ENCODE data around the gene ADARB2. TPM values are rescaled to one million over a fixed set of nuclear protein-coding genes. Genes with fewer than 3 reads are reported as not detected.

ADARB2 gene
- total RNA-seq, 2 experiments from 2014 or later: 0.63 to 0.99 TPM

- Mint-ChIP-seq H3K9me3 (ENCODE audit: insufficient read depth) (no peaks in the 10 kb centered on the region), H3K36me3 (ENCODE audit: low read depth) (no peaks in the 10 kb centered on the region), H3K27me3 (ENCODE audit: low read depth) (peaks cover 11% of the 10 kb centered on the region), H3K4me1 (ENCODE audit: low read depth) (no peaks in the 10 kb centered on the region), H3K4me3 (no peak overlapping the region), H3K27ac (no peak overlapping the region)
- no peak for DNase-seq
- POLR2A ChIA-PET: no interaction called here
- CTCF ChIA-PET: no interaction called here
- ATAC-seq: no peak
These were observed 365.1 kb downstream of the ADARB2 start for GRCh38 chr10:1372212-1372611.

DNA sequence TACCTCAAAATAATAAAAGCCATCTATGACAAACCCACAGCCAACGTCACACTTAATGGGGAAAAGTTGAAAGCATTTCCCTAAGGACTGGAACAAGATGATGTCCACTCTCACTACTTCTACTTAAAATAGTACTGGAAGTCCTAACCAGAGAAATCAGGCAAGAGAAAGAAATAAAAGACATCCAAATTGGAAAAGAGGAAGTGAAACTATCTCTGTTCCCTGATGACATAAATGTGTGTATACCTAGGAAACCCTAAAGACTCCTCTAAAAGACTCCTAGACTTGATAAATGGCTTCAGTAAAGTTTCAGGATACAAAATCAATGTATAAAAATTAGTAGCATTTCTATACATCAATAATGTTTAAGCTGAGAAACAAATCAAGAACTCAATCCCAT is 367.0 kb downstream of the ADARB2 start:
- Mint-ChIP-seq H3K36me3 (ENCODE audit: low read depth) (no peaks in the 10 kb centered on the region), H3K4me1 (ENCODE audit: low read depth) (no peaks in the 10 kb centered on the region), H3K9me3 (ENCODE audit: insufficient read depth) (no peaks in the 10 kb centered on the region), H3K27me3 (ENCODE audit: low read depth) (peaks cover 11% of the 10 kb centered on the region), H3K27ac (no peak overlapping the region), H3K4me3 (no peak overlapping the region)
- ATAC-seq (no peak), DNase-seq (no peak)
- ChIA-PET POLR2A (no interaction called here), CTCF (interaction anchor here (1.3 kb wide), 1 partner anchor 44 kb away, joined by 3 read pairs; no protein-coding TSS in a partner anchor)

DNA sequence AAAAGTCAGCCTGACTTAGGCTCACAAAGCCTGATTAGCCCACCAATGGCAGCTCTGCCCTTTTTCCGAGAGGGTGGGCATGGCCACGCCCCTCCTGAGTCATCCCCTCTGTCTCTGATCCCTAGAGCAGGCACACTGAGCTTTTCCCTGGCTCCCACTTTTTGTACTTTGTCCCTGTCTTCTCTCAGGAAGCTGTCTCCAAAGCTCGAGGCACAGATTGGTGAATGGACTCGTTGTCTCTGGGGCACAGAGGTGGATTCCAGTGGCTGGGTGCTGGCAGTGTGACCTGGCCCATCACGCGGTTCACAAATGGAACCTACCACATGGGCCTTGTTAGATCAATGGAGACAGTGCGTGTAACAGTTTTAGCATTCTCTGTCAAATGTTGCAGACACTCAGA is 367.7 kb downstream of the ADARB2 start:
- POLR2A ChIA-PET: no interaction called here
- no peaks in the 10 kb centered on the region for H3K36me3 Mint-ChIP-seq (ENCODE audit: low read depth)
- CTCF ChIA-PET: interaction anchor here (1.0 to 1.7 kb wide), 4 partner anchors 9 to 259 kb away, joined by 3 to 12 read pairs (median 4); no protein-coding TSS in a partner anchor
- peaks cover 11% of the 10 kb centered on the region for H3K27me3 Mint-ChIP-seq (ENCODE audit: low read depth)
- no peak overlapping the region for H3K4me3 Mint-ChIP-seq
- H3K27ac Mint-ChIP-seq: no peak overlapping the region
- H3K9me3 Mint-ChIP-seq (ENCODE audit: insufficient read depth): no peaks in the 10 kb centered on the region
- ATAC-seq (no peak), DNase-seq (no peak)
- no peaks in the 10 kb centered on the region for H3K4me1 Mint-ChIP-seq (ENCODE audit: low read depth)

GRCh38 chr10:1369197-1369596 is 368.1 kb downstream of the ADARB2 start:
- no peak for DNase-seq
- H3K27me3 Mint-ChIP-seq (ENCODE audit: low read depth): peaks cover 11% of the 10 kb centered on the region
- no peaks in the 10 kb centered on the region for H3K9me3 Mint-ChIP-seq (ENCODE audit: insufficient read depth)
- no peaks in the 10 kb centered on the region for H3K36me3 Mint-ChIP-seq (ENCODE audit: low read depth)
- H3K4me3 Mint-ChIP-seq: no peak overlapping the region
- no peak overlapping the region for H3K27ac Mint-ChIP-seq
- H3K4me1 Mint-ChIP-seq (ENCODE audit: low read depth): no peaks in the 10 kb centered on the region
- ATAC-seq: no peak
- POLR2A ChIA-PET: no interaction called here
- CTCF ChIA-PET: interaction anchor here (0.9 to 1.7 kb wide), 10 partner anchors 8 to 261 kb away, joined by 3 to 12 read pairs (median 4); no protein-coding TSS in a partner anchor

DNA sequence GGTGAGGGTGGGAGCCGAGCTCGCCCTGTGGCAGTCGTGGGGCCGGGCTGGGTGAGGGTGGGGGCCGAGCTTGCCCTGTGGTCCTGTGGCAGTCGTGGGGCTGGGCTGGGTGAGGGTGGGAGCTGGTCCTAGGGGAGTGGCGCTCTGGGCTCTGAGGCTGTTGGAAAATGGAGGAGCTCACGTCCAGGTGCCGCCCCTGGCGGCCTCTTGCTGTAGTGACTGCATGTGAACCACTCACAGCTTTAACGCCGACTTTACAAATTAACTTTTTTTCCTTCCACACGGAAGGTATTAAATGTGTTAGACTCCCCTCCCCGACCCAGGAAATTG is 368.5 kb downstream of the ADARB2 start:
- H3K9me3 Mint-ChIP-seq (ENCODE audit: insufficient read depth): no peaks in the 10 kb centered on the region
- H3K36me3 Mint-ChIP-seq (ENCODE audit: low read depth): no peaks in the 10 kb centered on the region
- peaks cover 11% of the 10 kb centered on the region for H3K27me3 Mint-ChIP-seq (ENCODE audit: low read depth)
- ChIA-PET POLR2A (no interaction called here), CTCF (interaction anchor here (0.6 to 1.7 kb wide), 12 partner anchors 8 to 261 kb away, joined by 3 to 12 read pairs (median 4); no protein-coding TSS in a partner anchor)
- H3K27ac Mint-ChIP-seq: no peak overlapping the region
- DNase-seq (peak; percentile 49), ATAC-seq (peak; percentile 69)
- no peaks in the 10 kb centered on the region for H3K4me1 Mint-ChIP-seq (ENCODE audit: low read depth)
- H3K4me3 Mint-ChIP-seq: no peak overlapping the region

- Mint-ChIP-seq H3K27me3 (ENCODE audit: low read depth) (peaks cover 11% of the 10 kb centered on the region), H3K9me3 (ENCODE audit: insufficient read depth) (no peaks in the 10 kb centered on the region), H3K4me1 (ENCODE audit: low read depth) (no peaks in the 10 kb centered on the region), H3K27ac (no peak overlapping the region), H3K36me3 (ENCODE audit: low read depth) (no peaks in the 10 kb centered on the region), H3K4me3 (no peak overlapping the region)
- ChIA-PET CTCF (interaction anchor here (0.6 to 1.7 kb wide), 11 partner anchors 7 to 260 kb away, joined by 3 to 12 read pairs (median 4); no protein-coding TSS in a partner anchor), POLR2A (no interaction called here)
- DNase-seq: no peak
- ATAC-seq: no peak
These were observed 369.1 kb downstream of the ADARB2 start for GRCh38 chr10:1367938-1368841.

GRCh38 chr10:1366811-1367425 is 370.4 kb downstream of the ADARB2 start:
- DNase-seq: no peak
- Mint-ChIP-seq H3K27me3 (ENCODE audit: low read depth) (peaks cover 9% of the 10 kb centered on the region), H3K27ac (no peak overlapping the region), H3K9me3 (ENCODE audit: insufficient read depth) (no peaks in the 10 kb centered on the region), H3K4me3 (no peak overlapping the region), H3K4me1 (ENCODE audit: low read depth) (no peaks in the 10 kb centered on the region), H3K36me3 (ENCODE audit: low read depth) (no peaks in the 10 kb centered on the region)
- POLR2A ChIA-PET: no interaction called here
- CTCF ChIA-PET: no interaction called here
- no peak for ATAC-seq

- no peak for DNase-seq
- CTCF ChIA-PET: no interaction called here
These were observed 371.0 kb downstream of the ADARB2 start for GRCh38 chr10:1366322-1366691.

DNA sequence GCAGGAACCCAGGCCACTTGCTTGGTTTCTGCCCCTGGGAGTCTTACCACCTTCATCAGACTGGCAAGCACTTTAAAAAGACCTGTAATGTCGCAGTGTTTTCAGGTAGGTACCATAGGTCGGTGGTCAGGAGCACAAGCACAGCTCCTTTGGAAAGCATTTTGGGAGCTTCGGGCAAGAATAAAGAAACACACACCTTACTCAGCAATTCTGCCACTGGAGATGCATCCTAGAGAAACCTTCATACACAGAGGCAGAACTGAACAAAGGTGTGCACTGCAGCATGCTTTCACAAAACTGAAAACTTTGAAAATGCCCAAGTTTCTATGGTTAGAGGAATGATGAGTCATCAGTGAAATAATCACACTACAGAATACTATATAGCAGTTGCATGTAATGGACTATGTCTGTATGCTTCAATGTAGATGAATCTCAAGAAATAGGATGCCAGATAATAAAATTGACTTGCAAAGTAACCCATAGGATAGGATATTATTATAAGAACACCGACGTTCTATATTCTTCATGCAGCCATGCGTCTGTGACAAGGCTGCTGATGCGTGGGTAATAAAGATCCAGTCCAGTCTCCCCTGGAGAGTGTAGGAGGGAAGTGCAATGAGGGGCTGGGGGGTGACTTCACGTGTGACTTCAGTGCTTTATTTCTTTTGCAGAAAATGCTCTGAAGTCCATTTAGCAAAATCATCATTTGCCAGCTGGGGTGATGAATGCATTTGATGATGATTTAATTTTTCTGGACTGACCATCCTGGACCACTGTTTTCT is 371.6 kb downstream of the ADARB2 start:
- POLR2A ChIA-PET: no interaction called here
- Mint-ChIP-seq H3K36me3 (ENCODE audit: low read depth) (no peaks in the 10 kb centered on the region), H3K27me3 (ENCODE audit: low read depth) (peaks cover 7% of the 10 kb centered on the region), H3K9me3 (ENCODE audit: insufficient read depth) (no peaks in the 10 kb centered on the region), H3K4me1 (ENCODE audit: low read depth) (no peaks in the 10 kb centered on the region), H3K4me3 (no peak overlapping the region), H3K27ac (no peak overlapping the region)
- DNase-seq (no peak), ATAC-seq (no peak)
- CTCF ChIA-PET: no interaction called here

More at GRCh38 chr10:1366322-1366691, 371.0 kb downstream of the ADARB2 start:
- ATAC-seq: no peak
- Mint-ChIP-seq H3K36me3 (ENCODE audit: low read depth) (no peaks in the 10 kb centered on the region), H3K27ac (no peak overlapping the region), H3K9me3 (ENCODE audit: insufficient read depth) (no peaks in the 10 kb centered on the region), H3K4me3 (no peak overlapping the region), H3K27me3 (ENCODE audit: low read depth) (peaks cover 7% of the 10 kb centered on the region), H3K4me1 (ENCODE audit: low read depth) (no peaks in the 10 kb centered on the region)
- POLR2A ChIA-PET: no interaction called here

GRCh38 chr10:1364151-1364910 is 373.0 kb downstream of the ADARB2 start:
- ChIA-PET CTCF (no interaction called here), POLR2A (no interaction called here)
- Mint-ChIP-seq H3K9me3 (ENCODE audit: insufficient read depth) (no peaks in the 10 kb centered on the region), H3K36me3 (ENCODE audit: low read depth) (no peaks in the 10 kb centered on the region), H3K4me3 (no peak overlapping the region), H3K27me3 (ENCODE audit: low read depth) (no peaks in the 10 kb centered on the region), H3K4me1 (ENCODE audit: low read depth) (peaks cover 6% of the 10 kb centered on the region), H3K27ac (no peak overlapping the region)
- no peak for DNase-seq
- ATAC-seq: no peak

DNA sequence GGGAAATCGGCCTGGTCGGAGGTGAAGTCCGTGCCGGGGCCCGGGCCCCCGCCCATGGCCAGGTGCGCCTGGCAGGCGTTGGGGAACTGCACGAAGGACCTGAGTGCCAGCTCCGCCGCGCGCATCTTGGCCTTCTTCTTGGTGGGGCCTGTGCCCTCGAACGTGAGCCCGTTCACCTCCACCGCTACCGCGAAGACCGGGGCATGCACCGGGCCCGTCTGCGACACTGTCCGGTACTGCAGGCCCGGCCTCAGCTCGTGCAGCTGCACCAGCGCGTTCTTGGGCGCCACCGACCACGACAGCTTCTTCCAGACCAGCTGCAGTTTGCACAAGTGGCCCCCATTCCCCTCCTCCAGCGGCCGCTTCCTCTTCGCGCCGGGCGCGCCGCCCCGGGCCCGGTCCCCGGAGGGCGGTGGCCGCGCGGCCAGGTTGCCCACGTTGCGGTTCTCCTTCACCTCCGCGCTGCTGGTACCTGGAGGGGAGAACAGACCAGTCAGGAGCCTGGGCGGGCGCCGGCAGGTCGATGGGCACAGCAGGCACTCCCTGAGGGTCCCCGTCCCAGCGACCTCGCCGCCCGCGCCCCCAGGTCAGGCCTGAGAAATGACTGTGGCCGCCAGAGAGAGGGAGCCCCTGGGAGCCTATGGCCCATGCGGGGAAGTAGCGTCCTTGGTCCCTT is 373.7 kb downstream of the ADARB2 start:
- Mint-ChIP-seq H3K4me3 (no peak overlapping the region), H3K9me3 (ENCODE audit: insufficient read depth) (no peaks in the 10 kb centered on the region), H3K27me3 (ENCODE audit: low read depth) (no peaks in the 10 kb centered on the region), H3K27ac (no peak overlapping the region), H3K4me1 (ENCODE audit: low read depth) (peaks cover 10% of the 10 kb centered on the region), H3K36me3 (ENCODE audit: low read depth) (no peaks in the 10 kb centered on the region)
- ATAC-seq (no peak), DNase-seq (no peak)
- ChIA-PET CTCF (no interaction called here), POLR2A (no interaction called here)
